OCI-LY3 (cell line): ENCODE results near the gene FNIP2.

Source experiments
- H2AFZ ChIP-seq: fragments of 200-600, 300-600 bp; shearing (Covaris generic); 2 replicates; pipeline ENCODE4 v1.6.0; 2014; ENCODE audit warnings: antibody characterized with exemption, low read depth, low read length
- H3K27ac ChIP-seq: fragments of 200-600, 300-600 bp; sonication (generic); 2 replicates; pipeline ENCODE4 v1.5.1; 2014; ENCODE audit warnings: mild to moderate bottlenecking, low read length, moderate library complexity, mixed read lengths
- H3K27me3 ChIP-seq: fragments of 200-600, 300-600 bp; sonication (generic); 2 replicates; pipeline ENCODE4 v1.6.1; 2014; ENCODE audit warnings: low read depth, low read length, mixed read lengths
- H3K36me3 ChIP-seq: fragments of 200-600, 300-600 bp; sonication (generic); replicated peaks from 2 replicates; pipeline ENCODE3; 2014; ENCODE audit warnings: low read depth, low read length, mixed read lengths
- H3K4me1 ChIP-seq: fragments of 300-600, 200-600 bp; sonication (generic); 2 replicates; pipeline ENCODE4 v1.6.1; 2014; ENCODE audit warnings: low read length, mixed read lengths
- H3K4me2 ChIP-seq: fragments of 200-600, 300-600 bp; sonication (generic); 2 replicates; pipeline ENCODE4 v1.6.1; 2014; ENCODE audit warnings: low read length, mixed read lengths
- H3K4me3 ChIP-seq: fragments of 300-600, 200-600 bp; sonication (generic); 2 replicates; pipeline ENCODE4 v1.5.1; 2014; ENCODE audit warnings: antibody characterized with exemption, mild to moderate bottlenecking, low read length, moderate library complexity
- H3K79me2 ChIP-seq: fragments of 300-600, 200-600 bp; shearing (Covaris generic); 2 replicates; pipeline ENCODE4 v1.6.1; 2014; ENCODE audit warnings: mild to moderate bottlenecking, low read length, mixed read lengths
- H3K9ac ChIP-seq: fragments of 300-600, 200-600 bp; shearing (Covaris generic); 2 replicates; pipeline ENCODE4 v1.6.0; 2014; ENCODE audit warnings: mild to moderate bottlenecking, low read length, moderate library complexity
- H3K9me3 ChIP-seq: fragments of 200-600, 300-600 bp; shearing (Covaris generic); 2 replicates; pipeline ENCODE4 v1.6.1; 2014; ENCODE audit warnings: low read length, mixed read lengths; ENCODE audit not compliant: insufficient read depth
- H4K20me1 ChIP-seq: fragments of 200-600, 300-600 bp; sonication (generic); 2 replicates; pipeline ENCODE4 v1.6.1; 2016; ENCODE audit warnings: low read length, mixed read lengths; ENCODE audit not compliant: insufficient read depth
- CTCF ChIP-seq: fragments of 200-600, 300-600 bp; sonication (generic); IDR thresholded peaks from 2 replicates; pipeline ENCODE4 v1.5.1; 2014; ENCODE audit warnings: antibody characterized with exemption, low read length, low read depth
- EZH2phosphoT487 ChIP-seq: fragments of 200-600 bp; shearing (Covaris generic); IDR thresholded peaks from 2 replicates; pipeline ENCODE4 v1.6.1; 2018; ENCODE audit warnings: antibody characterized with exemption, mixed run types, low read depth

The FNIP2 gene

DNA sequence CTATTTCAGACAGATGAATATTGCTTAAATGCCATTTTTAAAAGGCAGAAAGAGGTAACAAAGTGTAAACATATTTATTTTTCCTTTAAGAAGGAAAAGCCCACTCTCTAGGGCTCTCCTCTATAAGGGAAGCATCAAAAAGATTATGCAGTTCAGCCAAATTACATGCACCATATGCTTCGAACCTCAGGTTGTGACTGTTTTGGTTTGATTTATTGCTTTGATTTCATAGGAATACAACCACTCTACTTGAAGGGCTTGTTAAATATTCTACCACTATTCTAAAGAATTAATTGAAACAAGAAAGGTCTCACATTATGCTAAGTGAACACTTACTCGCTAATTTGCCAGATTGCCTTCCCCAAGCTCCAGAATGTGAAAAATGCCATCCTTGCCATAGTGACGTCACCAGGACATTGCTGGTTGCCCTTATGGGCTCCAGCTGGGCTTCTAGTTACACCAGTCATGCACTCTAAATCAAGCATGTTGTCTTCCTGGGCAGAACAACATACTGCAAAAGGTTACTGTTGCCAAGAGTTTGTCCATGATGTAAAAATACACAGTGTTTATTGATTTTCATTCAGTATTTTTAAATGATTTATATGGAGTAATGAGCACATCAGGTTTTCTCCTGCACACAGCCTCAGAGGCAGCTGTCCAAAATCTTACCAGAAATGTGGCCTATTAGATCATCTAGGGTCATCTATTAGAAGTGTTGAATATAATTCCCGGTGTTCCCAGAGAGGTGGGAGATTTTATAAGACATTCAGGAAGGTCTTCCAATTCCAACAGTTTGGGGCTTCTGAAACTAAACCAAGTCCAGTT is 169.6 kb downstream of the FNIP2 start:
- Histone ChIP-seq H3K36me3 (no peaks in the 10 kb centered on the region), H3K27ac (no peak overlapping the region), H2AFZ (no peak overlapping the region), H3K9me3 (no peaks in the 10 kb centered on the region), H3K4me2 (no peak overlapping the region), H3K4me1 (no peaks in the 10 kb centered on the region), H3K4me3 (no peak overlapping the region), H4K20me1 (no peaks in the 10 kb centered on the region), H3K27me3 (peaks cover 11% of the 10 kb centered on the region; the same call in 1 of the 2 replicates), H3K79me2 (no peaks in the 10 kb centered on the region), H3K9ac (no peak overlapping the region)
- TF ChIP-seq EZH2phosphoT487, result no peak
- no peak for TF ChIP-seq CTCF

GRCh38 chr4:158940271-158940670 is 171.4 kb downstream of the FNIP2 start:
- no peak overlapping the region for H2AFZ ChIP-seq
- H3K79me2 ChIP-seq, result no peaks in the 10 kb centered on the region
- H3K4me2 ChIP-seq, result no peak overlapping the region
- no peaks in the 10 kb centered on the region for H3K9me3 ChIP-seq
- no peaks in the 10 kb centered on the region for H3K36me3 ChIP-seq
- TF ChIP-seq EZH2phosphoT487 (no peak), CTCF (no peak)
- H4K20me1 ChIP-seq, result no peaks in the 10 kb centered on the region
- H3K9ac ChIP-seq, result no peak overlapping the region
- no peak overlapping the region for H3K4me3 ChIP-seq
- no peaks in the 10 kb centered on the region for H3K4me1 ChIP-seq
- H3K27me3 ChIP-seq, result peaks cover 11% of the 10 kb centered on the region; the same call in 1 of the 2 replicates
- H3K27ac ChIP-seq, result no peak overlapping the region

- Histone ChIP-seq H3K9me3 (no peaks in the 10 kb centered on the region), H3K27me3 (peaks cover 11% of the 10 kb centered on the region; the same call in 1 of the 2 replicates), H3K36me3 (no peaks in the 10 kb centered on the region), H2AFZ (no peak overlapping the region), H3K9ac (no peak overlapping the region), H4K20me1 (no peaks in the 10 kb centered on the region), H3K4me1 (no peaks in the 10 kb centered on the region), H3K4me2 (no peak overlapping the region), H3K4me3 (no peak overlapping the region), H3K79me2 (no peaks in the 10 kb centered on the region), H3K27ac (no peak overlapping the region)
- TF ChIP-seq CTCF, result no peak
- TF ChIP-seq EZH2phosphoT487, result no peak
Measured at GRCh38 chr4:158941321-158941720, 172.5 kb downstream of the FNIP2 start.

DNA sequence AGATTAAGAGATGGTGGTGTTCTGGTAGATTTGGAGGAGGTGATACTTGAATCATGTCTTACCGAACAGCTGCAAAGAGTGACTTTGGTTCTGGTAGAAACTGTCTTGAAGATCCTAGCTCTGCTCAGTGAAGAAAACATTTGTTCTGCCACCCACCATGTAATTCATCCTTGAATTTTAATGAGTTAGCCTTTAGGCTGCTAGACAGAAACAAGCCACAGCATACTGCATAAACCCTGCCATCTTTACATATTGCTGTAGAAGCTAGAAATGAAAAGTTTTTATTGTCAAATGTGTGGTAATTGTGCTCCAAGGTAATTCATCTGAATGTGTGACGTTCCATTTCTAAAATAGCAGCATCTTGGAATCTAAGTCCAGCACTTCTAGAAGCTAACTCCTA is 173.1 kb downstream of the FNIP2 start:
- no peaks in the 10 kb centered on the region for H3K79me2 ChIP-seq
- TF ChIP-seq CTCF, result no peak
- peaks cover 5% of the 10 kb centered on the region; the same call in 1 of the 2 replicates for H3K27me3 ChIP-seq
- no peaks in the 10 kb centered on the region for H3K36me3 ChIP-seq
- no peak overlapping the region for H3K27ac ChIP-seq
- H4K20me1 ChIP-seq, result no peaks in the 10 kb centered on the region
- H3K4me3 ChIP-seq, result no peak overlapping the region
- no peak overlapping the region for H2AFZ ChIP-seq
- H3K9me3 ChIP-seq, result no peaks in the 10 kb centered on the region
- no peak overlapping the region for H3K9ac ChIP-seq
- H3K4me2 ChIP-seq, result no peak overlapping the region
- no peaks in the 10 kb centered on the region for H3K4me1 ChIP-seq
